H1 (cell line): ENCODE results near the gene MFSD2B. TPM values are rescaled to one million over a fixed set of nuclear protein-coding genes. Genes with fewer than 3 reads are reported as not detected.
A peak's percentile ranks its signal among the peaks of the same experiment; 100 is the strongest.

Experiments used
- CTCF ChIA-PET: fragments of 300-600 bp; sonication (Branson Sonifier 250); formaldehyde crosslinking; loops from one replicate; lab custom pipeline; 2021; ENCODE audit not compliant: partially characterized antibody; lab: Charles Lee
- POLR2A ChIA-PET: fragments of 300-600 bp; sonication (Branson Sonifier 250); formaldehyde crosslinking; loops from one replicate; lab custom pipeline; 2021; ENCODE audit warnings: inconsistent platforms; ENCODE audit not compliant: partially characterized antibody; lab: Charles Lee
- DNase-seq, 2 experiments: peaks; one replicate each; pipeline versions ENCODE4 v3.0.0 to v3.0.0-alpha.2; 2010 to 2022; ENCODE audit warnings: low spot score in 2 of 2, low read depth in 1 of 2, mixed read lengths in 1 of 2
- FAIRE-seq: peaks from 2 replicates; lab custom pipeline; 2011; peaks lifted over from hg19 to GRCh38; lab: Jason Lieb, UNC
- H2AFZ ChIP-seq: 2 replicates; pipeline ENCODE4 v1.8.1; 2012; ENCODE audit warnings: low read length, inconsistent platforms
- H2AK5ac ChIP-seq: 2 replicates; pipeline ENCODE4 v1.6.1; 2013; ENCODE audit warnings: low read depth, low read length
- H2BK120ac ChIP-seq: replicated peaks from 2 replicates; pipeline ENCODE3; 2013; ENCODE audit warnings: low read depth, low read length, inconsistent platforms
- H2BK12ac ChIP-seq: 2 replicates; pipeline ENCODE4 v1.6.1; 2013; ENCODE audit warnings: low read depth, low read length
- H2BK15ac ChIP-seq: 2 replicates; pipeline ENCODE4 v1.6.1; 2013; ENCODE audit warnings: low read length
- H2BK20ac ChIP-seq: 2 replicates; pipeline ENCODE4 v1.6.1; 2013; ENCODE audit warnings: low read length
- H2BK5ac ChIP-seq: 2 replicates; pipeline ENCODE4 v1.6.1; 2013; ENCODE audit warnings: low read depth, low read length
- H3K14ac ChIP-seq: 2 replicates; pipeline ENCODE4 v1.6.1; 2013; ENCODE audit warnings: inconsistent platforms; ENCODE audit not compliant: insufficient read length
- H3K18ac ChIP-seq: 2 replicates; pipeline ENCODE4 v1.6.1; 2013; ENCODE audit warnings: low read length; ENCODE audit errors: extremely low read depth
- H3K23ac ChIP-seq: 2 replicates; pipeline ENCODE4 v1.6.1; 2013; ENCODE audit warnings: inconsistent platforms; ENCODE audit not compliant: insufficient read length
- H3K23me2 ChIP-seq: 2 replicates; pipeline ENCODE4 v1.6.1; 2013; ENCODE audit warnings: low read depth, low read length
- H3K27ac ChIP-seq: 2 replicates; pipeline ENCODE4 v1.6.1; 2011; ENCODE audit warnings: low read depth, low read length, inconsistent platforms
- H3K27me3 ChIP-seq, 4 experiments: replicated peaks in 1 of 4; 1 replicate in 1 of 4; 2 replicates in 3 of 4; pipeline versions ENCODE4 v1.6.1 to v1.8.1; 2011 to 2013; ENCODE audit warnings: low read length in 3 of 4, mild to moderate bottlenecking in 3 of 4, inconsistent platforms in 2 of 4, mixed read lengths in 2 of 4, moderate library complexity in 1 of 4; ENCODE audit not compliant: control insufficient read depth in 3 of 4, insufficient read depth in 3 of 4; ENCODE audit errors: extremely low read depth in 1 of 4
- H3K36me3 ChIP-seq, 4 experiments: 2 replicates each; pipeline versions ENCODE4 v1.6.1 to v1.8.1; 2011 to 2013; ENCODE audit warnings: mild to moderate bottlenecking in 4 of 4, low read length in 3 of 4, moderate library complexity in 2 of 4, control low read depth in 1 of 4, inconsistent platforms in 1 of 4; ENCODE audit not compliant: insufficient read depth in 4 of 4, control insufficient read depth in 2 of 4
- H3K4ac ChIP-seq: replicated peaks from 2 replicates; pipeline ENCODE3; 2013; ENCODE audit warnings: low read length, low read depth, mixed read lengths, inconsistent platforms; ENCODE audit not compliant: insufficient read length
- H3K4me1 ChIP-seq, 4 experiments: replicated peaks in 1 of 4; 1 replicate in 1 of 4; 2 replicates in 3 of 4; pipeline versions ENCODE4 v1.6.1 to v1.8.1; 2011 to 2013; ENCODE audit warnings: low read length in 3 of 4, inconsistent platforms in 2 of 4, mixed read lengths in 1 of 4; ENCODE audit not compliant: insufficient read depth in 4 of 4, control insufficient read depth in 3 of 4
- H3K4me2 ChIP-seq, 2 experiments: 2 replicates each; pipeline versions ENCODE4 v1.6.1 to v1.8.1; 2011 to 2013; ENCODE audit warnings: low read depth in 2 of 2, low read length in 2 of 2, control low read depth in 1 of 2, inconsistent platforms in 1 of 2, mild to moderate bottlenecking in 1 of 2; ENCODE audit not compliant: insufficient read depth in 1 of 2
- H3K4me3 ChIP-seq, 4 experiments: fragments of 200-600, 300-600 bp in 1 of 4; sonication (generic), shearing (Covaris generic), sonication (Bioruptor Twin) in 1 of 4; 2 replicates each; pipeline versions ENCODE4 v1.5.1 to v1.8.1; 2011 to 2016; ENCODE audit warnings: low read length in 4 of 4, low read depth in 3 of 4, control low read depth in 2 of 4, inconsistent platforms in 2 of 4, mild to moderate bottlenecking in 2 of 4, mixed read lengths in 1 of 4, moderate library complexity in 1 of 4; ENCODE audit not compliant: insufficient read depth in 2 of 4; ENCODE audit errors: extremely low read depth in 1 of 4
- H3K56ac ChIP-seq: replicated peaks from 2 replicates; pipeline ENCODE3; 2013; ENCODE audit warnings: low read depth, mild to moderate bottlenecking, mixed read lengths, low read length, inconsistent platforms; ENCODE audit not compliant: insufficient read length
- H3K79me1 ChIP-seq: 2 replicates; pipeline ENCODE4 v1.6.1; 2013; ENCODE audit warnings: low read depth, low read length, control low read depth
- H3K79me2 ChIP-seq, 2 experiments: 2 replicates each; pipeline versions ENCODE4 v1.6.1 to v1.8.1; 2012 to 2013; ENCODE audit warnings: low read length in 2 of 2, mild to moderate bottlenecking in 2 of 2, inconsistent platforms in 1 of 2; ENCODE audit not compliant: insufficient read depth in 2 of 2, control insufficient read depth in 1 of 2
- H3K9ac ChIP-seq, 4 experiments: replicated peaks in 1 of 4; 1 replicate in 1 of 4; 2 replicates in 3 of 4; pipeline versions ENCODE4 v1.6.1 to v1.8.1; 2011 to 2013; ENCODE audit warnings: low read depth in 3 of 4, low read length in 3 of 4, control low read depth in 2 of 4, mild to moderate bottlenecking in 2 of 4, moderate library complexity in 2 of 4, inconsistent platforms in 1 of 4; ENCODE audit errors: extremely low read depth in 1 of 4
- H3K9me3 ChIP-seq, 2 experiments: 2 replicates each; pipeline versions ENCODE4 v1.6.1 to v1.8.1; 2012 to 2013; ENCODE audit warnings: mild to moderate bottlenecking in 2 of 2, moderate library complexity in 2 of 2, control low read depth in 1 of 2, inconsistent platforms in 1 of 2, low read depth in 1 of 2, low read length in 1 of 2, mixed read lengths in 1 of 2; ENCODE audit not compliant: insufficient read depth in 2 of 2
- H4K20me1 ChIP-seq, 2 experiments: replicated peaks in 1 of 2; 2 replicates each; pipeline versions ENCODE3 to v1.8.1; 2011 to 2013; ENCODE audit warnings: inconsistent platforms in 2 of 2, low read length in 2 of 2, mild to moderate bottlenecking in 1 of 2; ENCODE audit not compliant: insufficient read depth in 2 of 2, control insufficient read depth in 1 of 2
- H4K5ac ChIP-seq: 2 replicates; pipeline ENCODE4 v1.6.1; 2013; ENCODE audit warnings: low read length, low read depth, mixed read lengths, inconsistent platforms; ENCODE audit not compliant: insufficient read length
- H4K8ac ChIP-seq: 2 replicates; pipeline ENCODE4 v1.8.0; 2013; ENCODE audit warnings: mild to moderate bottlenecking, moderate library complexity, low read length, inconsistent platforms; ENCODE audit not compliant: insufficient read depth; ENCODE audit errors: extremely low read depth
- H4K91ac ChIP-seq: replicated peaks from 2 replicates; pipeline ENCODE3; 2013; ENCODE audit warnings: low read length, mixed read lengths, inconsistent platforms; ENCODE audit not compliant: insufficient read length
- ASH2L ChIP-seq: fragments of 200-600, 300-600 bp; sonication (generic); IDR thresholded peaks from one replicate; pipeline ENCODE4 v1.7.1; 2017; ENCODE audit warnings: low read length
- CBX5 ChIP-seq: fragments of 300-800, 300-1000 bp; sonication (generic); IDR thresholded peaks from 2 replicates; pipeline ENCODE4 v1.7.1; 2016; ENCODE audit warnings: antibody characterized with exemption, low read length, low read depth
- EZH2 ChIP-seq: fragments of 200-600 bp; sonication (generic); IDR thresholded peaks from 2 replicates; pipeline ENCODE4 v1.7.1; 2012; ENCODE audit warnings: low read depth, mild to moderate bottlenecking, moderate library complexity, low read length, inconsistent platforms; ENCODE audit not compliant: severe bottlenecking
- GABPA ChIP-seq: IDR thresholded peaks from 2 replicates; pipeline ENCODE4 v1.6.1; 2011; ENCODE audit warnings: mild to moderate bottlenecking, low read length, moderate library complexity, borderline replicate concordance; ENCODE audit not compliant: insufficient read depth
- GTF2F1 ChIP-seq: IDR thresholded peaks from 2 replicates; pipeline ENCODE4 v1.6.1; 2012; ENCODE audit warnings: low read depth, low read length, improper control_type of control experiment, borderline replicate concordance
- PHF8 ChIP-seq: fragments of 200-600 bp; sonication (generic); conservative IDR thresholded peaks from 2 replicates; pipeline ENCODE4 v1.7.1; 2012; ENCODE audit warnings: low read depth, mild to moderate bottlenecking, inconsistent platforms, low read length, moderate library complexity
- RAD21 ChIP-seq, 2 experiments: IDR thresholded peaks in 1 of 2; conservative IDR thresholded peaks in 1 of 2; 2 replicates each; pipeline ENCODE4 v1.6.1; 2011; ENCODE audit warnings: low read depth in 2 of 2, low read length in 2 of 2, improper control_type of control experiment in 1 of 2, inconsistent platforms in 1 of 2, mild to moderate bottlenecking in 1 of 2, moderate library complexity in 1 of 2
- SIN3A ChIP-seq, 2 experiments: IDR thresholded peaks in 1 of 2; conservative IDR thresholded peaks in 1 of 2; 2 replicates each; pipeline ENCODE4 v1.6.1; 2011 to 2012; ENCODE audit warnings: low read length in 2 of 2, improper control_type of control experiment in 1 of 2, low read depth in 1 of 2, mild to moderate bottlenecking in 1 of 2
- SP1 ChIP-seq: IDR thresholded peaks from 2 replicates; pipeline ENCODE4 v1.6.1; 2011; ENCODE audit warnings: low read depth, low read length
- TEAD4 ChIP-seq: IDR thresholded peaks from 2 replicates; pipeline ENCODE4 v1.6.1; 2012; ENCODE audit warnings: low read depth, low read length, inconsistent platforms, mixed read lengths
- YY1 ChIP-seq: IDR thresholded peaks from 2 replicates; pipeline ENCODE4 v1.6.1; 2011; ENCODE audit warnings: low read depth, mild to moderate bottlenecking, low read length
- WGBS, 2 experiments: shearing (Covaris generic) in 1 of 2; methylation state at CpG; one replicate each; pipeline versions ENCODE4 v1.1.6 to v1.1.7; 2013 to 2015; ENCODE audit warnings: low lambda C conversion rate in 2 of 2, mixed read lengths in 2 of 2, inconsistent platforms in 1 of 2, low coverage in 1 of 2, missing lambda C conversion rate in 1 of 2; ENCODE audit not compliant: insufficient replicate concordance in 2 of 2, insufficient coverage in 1 of 2, insufficient read length in 1 of 2; ENCODE audit errors: extremely low coverage in 1 of 2, missing lambda C conversion rate in 1 of 2; 5-methylcytosine and 5-hydroxymethylcytosine counted together
- polyA plus RNA-seq, 7 experiments: library from polyadenylated mRNA; depleted of rRNA in 3 of 7; stranded (reverse) in 5 of 7; unstranded in 2 of 7; fragments of >200 nt in 5 of 7; fragments of 200-250 nt in 2 of 7; gene quantifications; 1 replicate in 5 of 7; 2 replicates in 1 of 7; 4 replicates in 1 of 7; pipeline versions ENCODE4 v1.2.1 to v1.2.3, GENCODE V29; 2011 to 2013; ENCODE audit warnings: missing spikeins in 2 of 7, mixed read lengths in 2 of 7
- total RNA-seq: library from RNA; stranded (reverse); fragmentation: NEBNext Ultra II Directional; extraction: Animal tissue kit (Norgen Biotek cat#: 25700); gene quantifications from 2 replicates; pipeline ENCODE4 v1.2.1, GENCODE V29; 2021

The MFSD2B gene
- total and polyA plus RNA-seq, 2 of the 8 experiments (the other 6 are each of a cell fraction or from before 2014, with no cell fraction given) = 0.33 to 0.48 TPM

- H3K79me2 ChIP-seq = no peaks in the 10 kb centered on the region
- peaks cover 0 to 4% (median 0%) of the 10 kb centered on the region in 4 experiments; a peak in 2 of 7 replicates for H3K27me3 ChIP-seq
- peak overlapping the region; percentile 62; the same call in 1 of the 2 replicates for H2BK12ac ChIP-seq
- H4K91ac ChIP-seq = no peak overlapping the region
- peak overlapping the region; percentile 43 for H3K18ac ChIP-seq
- H2BK5ac ChIP-seq = no peak overlapping the region
- H3K23ac ChIP-seq = no peak overlapping the region
- CTCF ChIA-PET = interaction anchor here (0.7 to 1.4 kb wide), 6 partner anchors 10 to 89 kb away, joined by 3 to 5 read pairs (median 4); partner anchors contain the start of gene ATAD2B
- no peak overlapping the region for H3K14ac ChIP-seq
- no peak overlapping the region for H3K56ac ChIP-seq
- H3K27ac ChIP-seq = no peak overlapping the region
- no peak overlapping the region for H3K4me2 ChIP-seq
- no peaks in the 10 kb centered on the region for H4K20me1 ChIP-seq
- no peak overlapping the region for H3K9ac ChIP-seq
- no peak overlapping the region for H4K5ac ChIP-seq
- POLR2A ChIA-PET = interaction anchor here (0.7 to 2.3 kb wide), 8 partner anchors 10 to 324 kb away, joined by 3 to 9 read pairs (median 4); partner anchors contain the start of gene ATAD2B
- H3K79me1 ChIP-seq = no peaks in the 10 kb centered on the region
- DNase-seq (no peak), FAIRE-seq (no peak)
- no peak overlapping the region for H2BK20ac ChIP-seq
- H2AK5ac ChIP-seq = peak overlapping the region; percentile 5; the same call in 1 of the 2 replicates
- no peaks in the 10 kb centered on the region for H3K36me3 ChIP-seq
- H3K4me3 ChIP-seq = no peak overlapping the region
- H2AFZ ChIP-seq = no peak overlapping the region
- H3K4ac ChIP-seq = no peak overlapping the region
- 74% methylated on average over 11 of the region's 11 CpGs; no CpG with 5 or more reads in 1 of the 2 experiments for WGBS, 2 experiments
- H3K23me2 ChIP-seq = no peaks in the 10 kb centered on the region; the same call in 1 of the 2 replicates
- H4K8ac ChIP-seq = peak overlapping the region; percentile 72
- H2BK15ac ChIP-seq = peak overlapping the region; percentile 72; the same call in 1 of the 2 replicates
- H2BK120ac ChIP-seq = no peak overlapping the region
- no peaks in the 10 kb centered on the region for H3K9me3 ChIP-seq
- H3K4me1 ChIP-seq = peaks cover 0 to 31% (median 6%) of the 10 kb centered on the region in 4 experiments; a peak in 5 of 7 replicates
- TF ChIP-seq PHF8 (no peak), GTF2F1 (no peak), EZH2 (no peak), ASH2L (no peak), YY1 (no peak), SP1 (no peak), CBX5 (no peak), RAD21 (IDR thresholded peaks at IDR 0.05 in 1 of 2, conservative IDR thresholded peaks at IDR 0.05 in 1 of 2; ENCODE audit: low read depth in 2 of 2, low read length in 2 of 2) (no peak), GABPA (no peak), TEAD4 (no peak), SIN3A (conservative IDR thresholded peaks at IDR 0.05 in 1 of 2, IDR thresholded peaks at IDR 0.05 in 1 of 2; ENCODE audit: low read depth in 1 of 2, low read length in 2 of 2) (no peak)
Measured at GRCh38 chr2:24015562-24016375, 5.9 kb downstream of the MFSD2B start.
